Measurements from ENCODE around the gene DPYD.
A peak's percentile ranks its signal among the peaks of the same experiment; 100 is the strongest.

Gene DPYD

GRCh38 chr1:97414682-97415312, 506.0 kb downstream of the DPYD start:
- Mint-ChIP-seq H3K36me3 (ENCODE audit: insufficient read depth) (no peaks in the 10 kb centered on the region), H3K27ac (no peak overlapping the region), H3K4me1 (ENCODE audit: low read depth in 2 of 2) (no peaks in the 10 kb centered on the region), H3K27me3 (no peaks in the 10 kb centered on the region), H3K9me3 (no peaks in the 10 kb centered on the region), H3K4me3 (no peak overlapping the region)
- ATAC-seq (replicated peaks) = no peak
- no peak for DNase-seq

GRCh38 chr1:97412737-97413136, 508.1 kb downstream of the DPYD start:
- Mint-ChIP-seq H3K4me1 (ENCODE audit: low read depth in 2 of 2) (no peaks in the 10 kb centered on the region), H3K9me3 (no peaks in the 10 kb centered on the region), H3K36me3 (ENCODE audit: insufficient read depth) (no peaks in the 10 kb centered on the region), H3K27me3 (no peaks in the 10 kb centered on the region), H3K4me3 (no peak overlapping the region), H3K27ac (no peak overlapping the region)
- no peak for DNase-seq
- no peak for ATAC-seq (replicated peaks)

GRCh38 chr1:97412166-97412565, 508.7 kb downstream of the DPYD start:
- no peak overlapping the region for H3K27ac Mint-ChIP-seq
- H3K9me3 Mint-ChIP-seq = no peaks in the 10 kb centered on the region
- H3K27me3 Mint-ChIP-seq = no peaks in the 10 kb centered on the region
- no peak overlapping the region for H3K4me3 Mint-ChIP-seq
- no peak for ATAC-seq (replicated peaks)
- DNase-seq = no peak
- H3K4me1 Mint-ChIP-seq (ENCODE audit: low read depth in 2 of 2) = no peaks in the 10 kb centered on the region
- no peaks in the 10 kb centered on the region for H3K36me3 Mint-ChIP-seq (ENCODE audit: insufficient read depth)

GRCh38 chr1:97396463-97396862, 524.4 kb downstream of the DPYD start:
- no peaks in the 10 kb centered on the region for H3K36me3 Mint-ChIP-seq (ENCODE audit: insufficient read depth)
- ATAC-seq (replicated peaks) = no peak
- H3K27me3 Mint-ChIP-seq = no peaks in the 10 kb centered on the region
- H3K27ac Mint-ChIP-seq = no peak overlapping the region
- DNase-seq = no peak
- no peaks in the 10 kb centered on the region for H3K9me3 Mint-ChIP-seq
- H3K4me1 Mint-ChIP-seq (ENCODE audit: low read depth in 2 of 2) = no peaks in the 10 kb centered on the region
- no peak overlapping the region for H3K4me3 Mint-ChIP-seq

GRCh38 chr1:97392701-97393100, 528.1 kb downstream of the DPYD start:
- peaks cover 3% of the 10 kb centered on the region for H3K36me3 Mint-ChIP-seq (ENCODE audit: insufficient read depth)
- peak overlapping the region in 1 of 2 donors; percentile 23 for H3K27ac Mint-ChIP-seq
- no peaks in the 10 kb centered on the region for H3K27me3 Mint-ChIP-seq
- no peaks in the 10 kb centered on the region for H3K4me1 Mint-ChIP-seq (ENCODE audit: low read depth in 2 of 2)
- no peak for DNase-seq
- no peaks in the 10 kb centered on the region for H3K9me3 Mint-ChIP-seq
- no peak overlapping the region for H3K4me3 Mint-ChIP-seq
- ATAC-seq (replicated peaks) = no peak

GRCh38 chr1:97385536-97386277, 535.1 kb downstream of the DPYD start:
- peaks cover 0 to 4% of the 10 kb centered on the region in 2 donors for H3K4me1 Mint-ChIP-seq (ENCODE audit: low read depth in 2 of 2)
- H3K4me3 Mint-ChIP-seq = no peak overlapping the region
- DNase-seq = no peak
- no peak overlapping the region for H3K27ac Mint-ChIP-seq
- no peak for ATAC-seq (replicated peaks)
- H3K9me3 Mint-ChIP-seq = no peaks in the 10 kb centered on the region
- no peaks in the 10 kb centered on the region for H3K27me3 Mint-ChIP-seq
- H3K36me3 Mint-ChIP-seq (ENCODE audit: insufficient read depth) = no peaks in the 10 kb centered on the region

- no peaks in the 10 kb centered on the region for H3K27me3 Mint-ChIP-seq
- ATAC-seq (replicated peaks) (no peak), DNase-seq (no peak)
- peak overlapping the region in 1 of 2 donors; percentile 22 for H3K27ac Mint-ChIP-seq
- H3K36me3 Mint-ChIP-seq (ENCODE audit: insufficient read depth) = no peaks in the 10 kb centered on the region
- H3K9me3 Mint-ChIP-seq = no peaks in the 10 kb centered on the region
- no peak overlapping the region for H3K4me3 Mint-ChIP-seq
- H3K4me1 Mint-ChIP-seq (ENCODE audit: low read depth in 2 of 2) = peaks cover 2 to 6% of the 10 kb centered on the region in 2 donors
These were observed 536.4 kb downstream of the DPYD start for GRCh38 chr1:97384294-97384968.

GRCh38 chr1:97383797-97384196, 537.0 kb downstream of the DPYD start:
- no peaks in the 10 kb centered on the region for H3K36me3 Mint-ChIP-seq (ENCODE audit: insufficient read depth)
- H3K4me3 Mint-ChIP-seq = no peak overlapping the region
- H3K4me1 Mint-ChIP-seq (ENCODE audit: low read depth in 2 of 2) = peaks cover 6 to 12% of the 10 kb centered on the region in 2 donors
- no peak for ATAC-seq (replicated peaks)
- no peak for DNase-seq
- H3K27me3 Mint-ChIP-seq = no peaks in the 10 kb centered on the region
- H3K27ac Mint-ChIP-seq = no peak overlapping the region
- no peaks in the 10 kb centered on the region for H3K9me3 Mint-ChIP-seq

GRCh38 chr1:97382206-97382605, 538.6 kb downstream of the DPYD start:
- H3K27ac Mint-ChIP-seq = no peak overlapping the region
- DNase-seq (no peak), ATAC-seq (replicated peaks) (no peak)
- no peaks in the 10 kb centered on the region for H3K27me3 Mint-ChIP-seq
- no peak overlapping the region for H3K4me3 Mint-ChIP-seq
- no peaks in the 10 kb centered on the region for H3K36me3 Mint-ChIP-seq (ENCODE audit: insufficient read depth)
- H3K4me1 Mint-ChIP-seq (ENCODE audit: low read depth in 2 of 2) = peaks cover 20 to 27% of the 10 kb centered on the region in 2 donors
- no peaks in the 10 kb centered on the region for H3K9me3 Mint-ChIP-seq

GRCh38 chr1:97379387-97380075, 541.3 kb downstream of the DPYD start:
- H3K4me3 Mint-ChIP-seq = no peak overlapping the region
- H3K9me3 Mint-ChIP-seq = no peaks in the 10 kb centered on the region
- ATAC-seq (replicated peaks) = no peak
- no peak for DNase-seq
- no peak overlapping the region for H3K27ac Mint-ChIP-seq
- no peaks in the 10 kb centered on the region for H3K36me3 Mint-ChIP-seq (ENCODE audit: insufficient read depth)
- no peaks in the 10 kb centered on the region for H3K27me3 Mint-ChIP-seq
- peaks cover 20 to 30% of the 10 kb centered on the region in 2 donors for H3K4me1 Mint-ChIP-seq (ENCODE audit: low read depth in 2 of 2)

- Mint-ChIP-seq H3K27me3 (no peaks in the 10 kb centered on the region), H3K4me1 (ENCODE audit: low read depth in 2 of 2) (peaks cover 20 to 26% of the 10 kb centered on the region in 2 donors), H3K9me3 (no peaks in the 10 kb centered on the region), H3K4me3 (peak overlapping the region in 1 of 2 donors; percentile 25), H3K36me3 (ENCODE audit: insufficient read depth) (no peaks in the 10 kb centered on the region), H3K27ac (no peak overlapping the region)
- ATAC-seq (replicated peaks) = no peak
- DNase-seq = no peak
These were observed 542.2 kb downstream of the DPYD start for GRCh38 chr1:97378596-97378995.

- Mint-ChIP-seq H3K27me3 (no peaks in the 10 kb centered on the region), H3K9me3 (no peaks in the 10 kb centered on the region), H3K4me1 (ENCODE audit: low read depth in 2 of 2) (peaks cover 20 to 26% of the 10 kb centered on the region in 2 donors), H3K27ac (peak overlapping the region; percentile 8 to 33), H3K36me3 (ENCODE audit: insufficient read depth) (no peaks in the 10 kb centered on the region), H3K4me3 (peak overlapping the region; percentile 43 to 51)
- ATAC-seq (replicated peaks) = peak; percentile 24
- no peak for DNase-seq
These were observed 543.3 kb downstream of the DPYD start for GRCh38 chr1:97377432-97378034.

GRCh38 chr1:97373000-97373399, 547.8 kb downstream of the DPYD start:
- Mint-ChIP-seq H3K9me3 (no peaks in the 10 kb centered on the region), H3K36me3 (ENCODE audit: insufficient read depth) (no peaks in the 10 kb centered on the region), H3K4me3 (no peak overlapping the region), H3K27me3 (no peaks in the 10 kb centered on the region), H3K27ac (no peak overlapping the region), H3K4me1 (ENCODE audit: low read depth in 2 of 2) (peaks cover 8 to 12% of the 10 kb centered on the region in 2 donors)
- no peak for DNase-seq
- no peak for ATAC-seq (replicated peaks)
